H9 (cell line): Measurements from ENCODE around the gene PRPH. TPM values are rescaled to one million over a fixed set of nuclear protein-coding genes. Genes with fewer than 3 reads are reported as not detected.

Experiments
- DNase-seq: peaks from one replicate; pipeline ENCODE4 v3.0.0-alpha.2; 2017
- H2AFZ ChIP-seq: one replicate; pipeline ENCODE4 v1.6.1; 2013; ENCODE audit warnings: mild to moderate bottlenecking, low read length, control low read depth, moderate library complexity
- H2AK5ac ChIP-seq: 2 replicates; pipeline ENCODE4 v1.6.1; 2013; ENCODE audit warnings: low read length, control low read depth, mixed read lengths; ENCODE audit not compliant: insufficient read length
- H2BK120ac ChIP-seq: one replicate; pipeline ENCODE4 v1.6.1; 2013; ENCODE audit warnings: low read depth, mild to moderate bottlenecking, low read length, control low read depth, inconsistent platforms; ENCODE audit not compliant: poor library complexity, severe bottlenecking
- H2BK12ac ChIP-seq: 2 replicates; pipeline ENCODE4 v1.6.1; 2013; ENCODE audit warnings: low read length, control low read depth, mixed read lengths, low read depth; ENCODE audit not compliant: insufficient read length
- H2BK15ac ChIP-seq: 2 replicates; pipeline ENCODE4 v1.6.1; 2013; ENCODE audit warnings: low read depth, low read length, control low read depth
- H2BK20ac ChIP-seq: one replicate; pipeline ENCODE4 v1.6.1; 2013; ENCODE audit warnings: low read depth, mild to moderate bottlenecking, low read length, control low read depth, inconsistent platforms; ENCODE audit not compliant: poor library complexity, severe bottlenecking
- H2BK5ac ChIP-seq: 2 replicates; pipeline ENCODE4 v1.6.1; 2013; ENCODE audit warnings: low read length, control low read depth, mixed read lengths; ENCODE audit not compliant: insufficient read length
- H3K14ac ChIP-seq: 2 replicates; pipeline ENCODE4 v1.6.1; 2013; ENCODE audit warnings: low read length, control low read depth; ENCODE audit not compliant: insufficient read depth
- H3K18ac ChIP-seq: 2 replicates; pipeline ENCODE4 v1.6.1; 2013; ENCODE audit warnings: low read depth, mild to moderate bottlenecking, mixed read lengths, low read length, control low read depth; ENCODE audit not compliant: insufficient read length
- H3K23ac ChIP-seq: 2 replicates; pipeline ENCODE4 v1.6.1; 2013; ENCODE audit warnings: low read length, control low read depth, mixed read lengths, low read depth; ENCODE audit not compliant: insufficient read length
- H3K23me2 ChIP-seq: 2 replicates; pipeline ENCODE4 v1.6.1; 2013; ENCODE audit warnings: low read depth, mild to moderate bottlenecking, mixed read lengths, low read length, control low read depth; ENCODE audit not compliant: insufficient read length, poor library complexity, severe bottlenecking
- H3K27ac ChIP-seq: 2 replicates; pipeline ENCODE4 v1.5.1; 2013; ENCODE audit warnings: low read length, control low read depth, mixed read lengths, low read depth; ENCODE audit not compliant: insufficient read length
- H3K27me3 ChIP-seq: 2 replicates; pipeline ENCODE4 v1.6.1; 2013; ENCODE audit warnings: low read length, control low read depth, inconsistent platforms; ENCODE audit not compliant: insufficient read depth
- H3K4ac ChIP-seq: 2 replicates; pipeline ENCODE4 v1.6.1; 2013; ENCODE audit warnings: low read depth, mild to moderate bottlenecking, control low read depth, inconsistent platforms, low read length, moderate library complexity
- H3K4me1 ChIP-seq: 2 replicates; pipeline ENCODE4 v1.6.1; 2013; ENCODE audit warnings: low read length, control low read depth, inconsistent platforms; ENCODE audit not compliant: insufficient read depth
- H3K4me2 ChIP-seq: 2 replicates; pipeline ENCODE4 v1.6.1; 2013; ENCODE audit warnings: low read length, control low read depth, mixed read lengths; ENCODE audit not compliant: insufficient read length, insufficient read depth
- H3K56ac ChIP-seq: 2 replicates; pipeline ENCODE4 v1.6.1; 2013; ENCODE audit warnings: low read depth, mild to moderate bottlenecking, mixed read lengths, low read length, control low read depth; ENCODE audit not compliant: insufficient read length
- H3K79me1 ChIP-seq: 2 replicates; pipeline ENCODE4 v1.6.1; 2013; ENCODE audit warnings: low read depth, mild to moderate bottlenecking, moderate library complexity, low read length, control low read depth, inconsistent platforms; ENCODE audit not compliant: insufficient read depth, poor library complexity, severe bottlenecking
- H3K79me2 ChIP-seq: 2 replicates; pipeline ENCODE4 v1.6.1; 2013; ENCODE audit warnings: low read length, control low read depth, inconsistent platforms; ENCODE audit not compliant: insufficient read depth
- H3K9ac ChIP-seq: 2 replicates; pipeline ENCODE4 v1.6.1; 2013; ENCODE audit warnings: low read length, control low read depth, mixed read lengths; ENCODE audit not compliant: insufficient read length; ENCODE audit errors: extremely low read depth
- H3K9me3 ChIP-seq: one replicate; pipeline ENCODE4 v1.6.1; 2013; ENCODE audit warnings: low read depth, low read length, inconsistent platforms; ENCODE audit not compliant: control insufficient read depth
- H3T11ph ChIP-seq: one replicate; pipeline ENCODE4 v1.6.1; 2013; ENCODE audit warnings: mild to moderate bottlenecking, low read length, control low read depth, inconsistent platforms
- H4K20me1 ChIP-seq: one replicate; pipeline ENCODE4 v1.6.1; 2013; ENCODE audit not compliant: control insufficient read depth, insufficient read length, insufficient read depth
- H4K5ac ChIP-seq: 2 replicates; pipeline ENCODE4 v1.6.1; 2013; ENCODE audit warnings: low read depth, mild to moderate bottlenecking, mixed read lengths, low read length, control low read depth; ENCODE audit not compliant: insufficient read length
- H4K8ac ChIP-seq: replicated peaks from 2 replicates; pipeline ENCODE4 v1.6.1; 2013; ENCODE audit warnings: low read length, control low read depth, mixed read lengths, low read depth; ENCODE audit not compliant: insufficient read length
- H4K91ac ChIP-seq: 2 replicates; pipeline ENCODE4 v1.6.1; 2013; ENCODE audit warnings: low read depth, mild to moderate bottlenecking, moderate library complexity, mixed read lengths, low read length, control low read depth; ENCODE audit not compliant: insufficient read length
- H3K27ac Mint-ChIP-seq, 3 experiments: 2 replicates in 2 of 3; 3 replicates in 1 of 3; pipeline ENCODE4 v1.8.0; 2020 to 2021; ENCODE audit warnings: mixed read lengths in 3 of 3, mild to moderate bottlenecking in 1 of 3, moderate library complexity in 1 of 3
- H3K27me3 Mint-ChIP-seq: 2 replicates; pipeline ENCODE4 v1.8.0; 2021; ENCODE audit warnings: low read depth, mild to moderate bottlenecking, moderate library complexity, mixed read lengths
- H3K36me3 Mint-ChIP-seq, 3 experiments: 2 replicates in 2 of 3; 3 replicates in 1 of 3; pipeline ENCODE4 v1.8.0; 2020 to 2021; ENCODE audit warnings: low read depth in 3 of 3, mixed read lengths in 3 of 3; ENCODE audit not compliant: insufficient read depth in 1 of 3
- H3K4me1 Mint-ChIP-seq, 2 experiments: 2 replicates each; pipeline ENCODE4 v1.8.0; 2020; ENCODE audit warnings: mixed read lengths in 2 of 2
- H3K4me3 Mint-ChIP-seq, 2 experiments: 2 replicates in 1 of 2; 3 replicates in 1 of 2; pipeline ENCODE4 v1.8.0; 2020 to 2021; ENCODE audit warnings: mild to moderate bottlenecking in 2 of 2, mixed read lengths in 2 of 2, moderate library complexity in 1 of 2
- H3K9me3 Mint-ChIP-seq, 2 experiments: 2 replicates in 1 of 2; 3 replicates in 1 of 2; pipeline ENCODE4 v1.8.0; 2020; ENCODE audit warnings: mild to moderate bottlenecking in 2 of 2, mixed read lengths in 2 of 2, moderate library complexity in 1 of 2
- WGBS: extraction: QIAGEN DNeasy Blood & Tissue Kit; methylation state at CpG from one replicate; pipeline ENCODE4 v1.1.7; 2013; ENCODE audit warnings: missing lambda C conversion rate, low lambda C conversion rate, mixed read lengths; ENCODE audit not compliant: insufficient read length; ENCODE audit errors: extremely low coverage; 5-methylcytosine and 5-hydroxymethylcytosine counted together
- total RNA-seq: library from RNA; stranded (reverse); gene quantifications from 2 replicates; pipeline ENCODE4 v1.2.1, GENCODE V29; 2021
- TF ChIP-seq, protein P1 (sequence below): fragments of 200-600 bp; sonication (generic); conservative IDR thresholded peaks from 3 replicates; pipeline ENCODE4 v1.8.0; 2021; ENCODE audit warnings: antibody characterized with exemption, mild to moderate bottlenecking

PRPH gene
- total RNA-seq, 1 experiment from 2014 or later: 1.1 TPM

DNA sequence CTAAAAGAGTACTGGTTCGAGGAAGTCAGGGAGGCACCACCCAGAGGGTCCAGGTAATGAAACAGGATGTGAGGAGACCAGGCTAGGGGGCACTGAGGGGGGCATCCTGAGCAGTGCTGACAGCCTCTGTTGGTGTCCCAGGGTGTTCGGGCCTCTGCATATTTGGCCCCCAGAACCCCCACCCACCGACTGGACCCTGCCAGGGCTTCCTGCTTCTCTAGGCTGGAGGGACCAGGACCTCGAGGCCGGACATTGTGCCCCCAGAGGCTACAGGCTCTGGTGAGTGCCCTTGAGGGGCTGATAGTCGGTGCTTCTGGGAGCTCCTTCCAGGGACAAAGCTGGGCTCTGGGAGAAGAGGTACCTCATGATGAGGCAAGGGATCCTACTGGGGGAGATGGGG is 30.7 kb downstream of the PRPH start:
- WGBS: no CpG with 5 or more reads among the region's 6 CpGs
- Mint-ChIP-seq H3K36me3 (peaks cover 16 to 56% (median 46%) of the 10 kb centered on the region in 3 experiments; a peak in 6 of 7 replicates), H3K27ac (no peak overlapping the region), H3K27me3 (no peaks in the 10 kb centered on the region; the same call in 1 of the 2 replicates), H3K4me3 (no peak overlapping the region), H3K9me3 (no peaks in the 10 kb centered on the region), H3K4me1 (peaks cover 10 to 21% of the 10 kb centered on the region in 2 experiments)
- Histone ChIP-seq H3T11ph (no peak overlapping the region), H3K27ac (no peak overlapping the region), H2BK5ac (no peak overlapping the region), H4K5ac (no peak overlapping the region), H2BK20ac (no peak overlapping the region), H3K79me1 (peaks cover 3% of the 10 kb centered on the region), H3K14ac (no peak overlapping the region), H2AK5ac (no peak overlapping the region), H3K23me2 (peaks cover 7% of the 10 kb centered on the region), H3K79me2 (no peaks in the 10 kb centered on the region; the same call in 1 of the 2 replicates), H3K4me2 (no peak overlapping the region), H3K23ac (no peak overlapping the region), H3K9ac (no peak overlapping the region), H3K27me3 (no peaks in the 10 kb centered on the region), H3K4ac (no peak overlapping the region), H3K9me3 (no peaks in the 10 kb centered on the region), H4K20me1 (no peaks in the 10 kb centered on the region), H3K18ac (no peak overlapping the region), H4K8ac (no peak overlapping the region), H2BK15ac (no peak overlapping the region), H4K91ac (no peak overlapping the region), H3K4me1 (no peaks in the 10 kb centered on the region), H3K56ac (no peak overlapping the region), H2BK120ac (no peak overlapping the region), H2AFZ (no peak overlapping the region), H2BK12ac (no peak overlapping the region)
- TF ChIP-seq, protein P1, sequence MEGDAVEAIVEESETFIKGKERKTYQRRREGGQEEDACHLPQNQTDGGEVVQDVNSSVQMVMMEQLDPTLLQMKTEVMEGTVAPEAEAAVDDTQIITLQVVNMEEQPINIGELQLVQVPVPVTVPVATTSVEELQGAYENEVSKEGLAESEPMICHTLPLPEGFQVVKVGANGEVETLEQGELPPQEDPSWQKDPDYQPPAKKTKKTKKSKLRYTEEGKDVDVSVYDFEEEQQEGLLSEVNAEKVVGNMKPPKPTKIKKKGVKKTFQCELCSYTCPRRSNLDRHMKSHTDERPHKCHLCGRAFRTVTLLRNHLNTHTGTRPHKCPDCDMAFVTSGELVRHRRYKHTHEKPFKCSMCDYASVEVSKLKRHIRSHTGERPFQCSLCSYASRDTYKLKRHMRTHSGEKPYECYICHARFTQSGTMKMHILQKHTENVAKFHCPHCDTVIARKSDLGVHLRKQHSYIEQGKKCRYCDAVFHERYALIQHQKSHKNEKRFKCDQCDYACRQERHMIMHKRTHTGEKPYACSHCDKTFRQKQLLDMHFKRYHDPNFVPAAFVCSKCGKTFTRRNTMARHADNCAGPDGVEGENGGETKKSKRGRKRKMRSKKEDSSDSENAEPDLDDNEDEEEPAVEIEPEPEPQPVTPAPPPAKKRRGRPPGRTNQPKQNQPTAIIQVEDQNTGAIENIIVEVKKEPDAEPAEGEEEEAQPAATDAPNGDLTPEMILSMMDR: no peak
- DNase-seq: no peak
